HG02571 (cell line): ENCODE measurements around the gene NRIP3.

Source experiments
- ATAC-seq: cut with Tn5 transposase; IDR thresholded peaks from one replicate; pipeline ENCODE4 v1.9.1; 2021; ENCODE audit warnings: mild to moderate bottlenecking, moderate library complexity; ENCODE audit not compliant: unreplicated experiment

NRIP3 gene

GRCh38 chr11:9003573-9004182, at the start of gene NRIP3:
Gene NRIP3, minus strand, starts transcription at chr11:9004001. Its CDS starts 66 bp downstream, at chr11:9003935.
- ATAC-seq: peak; percentile 52

DNA sequence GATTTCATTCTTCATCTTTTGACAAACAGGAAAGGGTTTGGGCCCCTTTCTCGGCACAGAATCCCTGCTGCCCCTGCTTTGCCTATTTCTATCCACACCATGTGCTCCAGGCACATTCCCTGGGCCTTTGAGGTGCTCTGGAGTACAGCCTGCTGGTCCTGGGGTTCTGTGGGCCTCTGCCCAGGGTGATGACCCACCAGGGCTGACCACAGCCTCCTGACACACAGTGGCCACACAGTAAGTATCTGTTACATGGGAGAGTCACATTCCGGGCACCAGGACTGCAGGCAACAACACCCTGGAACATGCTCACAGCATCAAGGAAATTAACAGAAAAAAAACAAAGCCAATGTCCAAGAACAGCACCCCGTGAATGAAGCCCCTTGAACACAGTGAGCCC, 48.5 kb upstream of the NRIP3 start:
- ATAC-seq: no peak

GRCh38 chr11:9049959-9050358, 46.2 kb upstream of the NRIP3 start:
- no peak for ATAC-seq

DNA sequence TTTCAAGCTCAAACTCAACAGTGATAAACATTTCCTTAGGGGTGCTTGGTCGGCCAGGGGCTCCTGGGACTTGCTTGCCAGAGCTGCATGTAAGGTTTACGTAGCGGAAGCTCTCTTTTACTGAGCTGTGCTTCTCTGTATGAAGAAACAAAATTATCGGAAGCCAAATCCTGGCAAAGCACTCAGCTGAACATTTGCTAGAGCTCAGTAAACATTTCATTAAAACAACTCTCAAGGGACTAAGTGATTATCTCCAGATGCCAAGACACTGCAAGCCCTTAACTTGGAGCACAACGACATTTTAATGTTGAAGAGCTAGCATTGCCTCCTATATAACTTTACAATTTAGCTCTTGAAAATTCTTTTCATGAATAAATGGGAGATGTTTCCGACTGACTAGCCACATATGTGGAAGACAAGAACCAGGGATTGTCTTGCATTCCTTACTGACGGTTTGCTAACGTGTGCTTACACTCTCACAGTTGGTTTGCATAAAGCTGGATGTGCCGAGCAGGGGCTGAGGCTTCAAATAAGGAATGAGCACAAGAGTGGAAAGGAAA, 44.2 kb upstream of the NRIP3 start:
- ATAC-seq: no peak

DNA sequence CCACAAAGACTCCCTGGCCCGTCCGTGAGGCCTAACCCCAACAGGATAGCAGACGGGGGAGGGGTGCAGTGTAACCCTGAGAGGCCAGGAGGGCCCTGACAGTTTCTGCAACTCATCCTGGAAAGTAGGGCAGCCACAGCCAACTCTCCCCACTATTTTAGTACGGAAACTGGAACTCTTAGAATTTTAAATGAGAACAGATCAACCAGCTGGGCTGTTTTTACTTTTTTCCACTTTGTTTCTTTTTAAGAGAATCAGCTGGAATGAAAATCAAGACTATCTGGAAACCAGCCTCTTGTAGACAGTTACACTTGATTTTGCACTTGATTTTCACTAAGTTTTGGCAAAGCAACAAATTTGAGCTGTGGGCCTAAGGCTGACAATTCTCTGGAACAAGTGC, 42.7 kb upstream of the NRIP3 start:
- no peak for ATAC-seq

DNA sequence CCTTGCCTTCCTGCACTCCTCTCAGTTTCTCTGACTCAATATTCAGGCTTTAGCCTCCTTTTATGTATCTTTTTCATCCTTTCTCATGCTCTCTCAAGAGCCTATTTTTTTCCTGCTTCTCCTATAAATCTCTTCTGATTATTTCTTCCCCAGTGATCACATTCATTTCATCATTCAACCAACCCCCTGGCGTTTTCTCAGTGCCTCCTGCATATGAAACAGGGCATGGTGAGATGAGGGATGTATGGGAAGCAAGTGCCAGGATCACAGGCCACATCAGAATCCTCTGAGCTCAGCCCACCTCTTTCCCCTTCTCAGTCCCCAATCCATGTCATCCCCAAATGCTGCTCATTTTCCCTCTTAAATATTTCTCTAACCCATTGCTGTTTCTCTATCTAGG, 38.7 kb upstream of the NRIP3 start:
- no peak for ATAC-seq

DNA sequence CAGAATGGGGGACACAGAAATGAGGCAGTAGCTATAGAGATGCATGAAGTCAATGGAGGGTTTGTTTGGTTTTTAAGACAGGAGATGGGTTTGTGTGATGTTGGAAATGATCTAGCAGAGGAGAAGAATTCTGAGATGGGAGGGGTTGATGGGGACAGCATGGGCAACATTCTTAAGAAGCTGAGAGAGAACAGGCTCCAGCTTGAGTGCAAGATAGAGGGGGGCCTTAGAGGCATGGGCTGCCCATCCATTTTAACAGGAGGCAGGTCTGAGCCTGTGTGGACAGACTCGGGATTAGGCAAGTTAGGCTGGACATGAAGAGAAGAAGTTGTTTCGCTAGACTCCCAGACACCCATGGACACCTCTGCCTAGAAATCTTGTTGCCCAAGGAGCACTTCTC, 37.9 kb upstream of the NRIP3 start:
- ATAC-seq: no peak

DNA sequence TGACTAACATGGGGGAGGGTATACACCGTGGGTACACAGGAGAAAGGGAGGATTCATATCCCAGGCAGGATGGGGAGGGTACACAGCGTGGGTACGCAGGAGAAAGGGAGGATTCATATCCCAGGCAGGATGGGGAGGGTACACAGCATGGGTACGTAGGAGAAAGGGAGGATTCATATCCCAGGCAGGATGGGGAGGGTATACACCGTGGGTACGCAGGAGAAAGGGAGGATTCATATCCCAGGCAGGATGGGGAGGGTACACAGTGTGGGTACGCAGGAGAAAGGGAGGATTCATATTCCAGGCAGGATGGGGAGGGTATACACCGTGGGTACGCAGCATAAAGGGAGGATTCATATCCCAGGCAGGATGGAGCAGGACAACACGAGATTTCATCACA, 36.6 kb upstream of the NRIP3 start:
- no peak for ATAC-seq

- ATAC-seq: no peak
Measured at GRCh38 chr11:9039863-9040262, 36.1 kb upstream of the NRIP3 start.

DNA sequence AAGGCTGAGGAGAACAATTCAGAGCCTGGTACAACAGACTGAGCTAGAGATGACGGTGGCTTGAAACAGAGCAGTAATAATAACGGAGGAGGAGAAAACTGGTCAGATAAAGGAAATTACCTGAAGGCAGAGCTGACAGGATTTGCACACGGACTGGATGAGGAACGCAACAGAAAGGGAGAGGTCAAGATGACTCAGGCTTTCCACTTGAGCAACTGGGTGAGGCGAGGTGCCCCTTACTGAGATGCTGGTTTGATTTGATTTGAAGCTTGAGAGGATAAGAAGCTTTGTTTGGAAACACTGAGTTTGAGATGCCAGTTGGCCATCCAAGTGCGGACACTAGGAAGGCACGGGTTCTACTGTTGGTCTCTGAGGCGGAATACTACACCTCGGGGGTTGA, 35.4 kb upstream of the NRIP3 start:
- ATAC-seq: no peak

GRCh38 chr11:9038541-9038940, 34.7 kb upstream of the NRIP3 start:
- ATAC-seq: no peak

DNA sequence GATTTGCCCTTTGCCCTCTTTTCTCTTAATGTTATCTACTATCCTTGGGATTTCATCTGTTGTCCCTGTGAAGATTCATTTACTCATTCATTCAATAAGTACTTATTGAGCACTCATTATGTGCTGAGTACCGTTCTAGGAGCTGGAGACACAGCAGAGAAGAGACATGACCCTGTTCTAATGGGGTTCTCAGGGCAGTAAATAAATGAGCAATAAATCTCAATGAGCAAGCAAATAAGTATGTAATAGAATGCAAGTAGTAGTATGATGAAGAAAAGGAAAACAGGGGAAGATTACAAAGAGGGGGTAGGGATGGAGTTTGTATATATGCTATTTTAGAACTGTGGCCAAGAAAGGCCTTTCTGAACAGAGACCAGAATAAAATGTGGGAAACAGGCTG, 34.2 kb upstream of the NRIP3 start:
- ATAC-seq: no peak

GRCh38 chr11:9037046-9037780, 33.4 kb upstream of the NRIP3 start:
- no peak for ATAC-seq

DNA sequence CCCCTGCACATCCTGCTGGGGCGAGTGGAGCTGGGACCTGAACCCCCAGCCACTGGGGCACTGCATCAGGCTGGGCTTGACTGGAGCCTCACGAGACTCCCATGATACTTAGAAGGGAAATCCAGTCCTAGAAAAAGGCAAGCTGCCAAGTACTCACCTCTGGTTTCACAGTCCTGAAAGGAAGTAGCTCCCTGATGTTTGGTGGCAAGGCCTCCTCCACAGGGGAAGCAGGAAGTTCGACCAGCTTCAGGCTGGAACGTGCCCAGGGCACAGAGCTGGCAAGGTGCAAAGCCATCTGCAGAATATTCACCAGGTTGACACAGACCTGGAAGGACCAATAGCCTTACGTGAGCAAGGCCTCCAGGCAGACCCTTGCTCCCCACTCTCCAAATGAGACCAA, 26.8 kb upstream of the NRIP3 start:
- no peak for ATAC-seq

DNA sequence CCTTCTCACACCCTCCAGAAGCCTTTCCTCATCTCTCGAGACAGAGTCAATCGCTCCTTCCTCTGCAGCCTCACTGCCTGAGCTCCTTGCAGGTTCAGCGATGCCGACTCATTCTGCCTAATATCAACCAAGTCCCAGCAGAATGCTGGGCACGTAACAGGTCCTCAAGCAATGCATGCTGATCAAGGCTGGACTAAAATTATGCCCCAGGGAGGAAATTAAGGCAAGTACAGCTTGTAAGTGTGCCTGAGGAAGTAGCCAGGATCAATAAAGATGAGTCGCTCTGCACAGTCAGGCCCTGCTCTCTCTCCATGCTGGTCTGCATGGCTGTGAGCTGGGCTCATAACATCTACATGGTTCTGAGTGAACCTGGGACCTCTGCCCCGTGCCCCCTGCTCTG, 25.6 kb upstream of the NRIP3 start:
- ATAC-seq: no peak

DNA sequence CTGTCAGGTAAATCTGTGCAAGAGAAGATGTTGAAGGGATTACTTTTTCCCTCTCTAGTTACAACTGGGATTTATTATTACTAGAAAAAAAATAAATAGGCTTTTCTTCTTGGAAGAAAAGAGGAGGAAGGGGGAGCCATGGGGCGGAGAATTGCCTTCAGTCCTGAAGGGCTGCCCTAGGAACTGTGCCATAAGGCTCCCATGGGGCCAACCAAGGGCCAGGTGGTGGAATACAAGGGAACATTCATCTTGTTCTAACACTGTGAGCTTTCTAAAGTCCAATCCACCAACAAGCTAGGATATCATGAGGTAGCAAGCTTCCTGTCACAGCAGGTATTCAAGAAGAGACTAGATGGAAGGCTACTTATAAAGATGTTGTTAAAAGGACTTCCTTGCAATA, 24.8 kb upstream of the NRIP3 start:
- no peak for ATAC-seq

DNA sequence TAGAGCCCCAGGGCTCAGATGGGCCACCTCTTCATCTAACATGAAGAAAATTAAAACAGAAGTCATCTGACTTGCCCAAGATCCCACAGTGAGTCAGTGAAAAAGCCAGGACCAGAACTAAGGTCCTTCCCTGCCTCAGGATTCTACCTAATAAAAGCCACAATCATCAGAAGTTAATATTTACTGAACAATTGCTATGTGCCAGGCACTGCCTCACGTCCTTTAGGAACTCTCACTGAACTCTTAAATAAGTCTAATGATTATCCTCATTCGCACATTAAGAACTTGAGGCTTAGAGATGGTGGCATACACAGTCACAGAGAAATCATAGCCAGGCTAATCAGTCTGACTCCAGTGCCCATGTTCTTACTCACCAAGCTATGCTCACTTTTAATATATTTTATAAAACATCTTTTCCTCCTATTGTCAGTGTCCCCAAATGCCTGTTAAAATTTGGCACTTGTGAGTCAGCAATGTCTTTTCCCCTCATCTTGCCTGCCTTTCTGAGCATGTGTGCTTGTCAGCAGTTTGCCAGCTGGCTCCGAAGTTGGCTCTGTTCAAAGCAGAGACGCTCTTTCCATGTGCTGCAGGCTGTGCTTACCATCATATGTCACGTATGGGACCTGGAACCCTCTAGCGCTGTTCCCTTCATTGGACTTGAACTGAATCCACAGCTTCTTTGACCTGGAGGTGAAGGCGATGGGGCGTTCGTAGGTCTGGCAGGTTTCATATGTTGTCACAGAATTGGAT, 21.5 kb upstream of the NRIP3 start:
- no peak for ATAC-seq

DNA sequence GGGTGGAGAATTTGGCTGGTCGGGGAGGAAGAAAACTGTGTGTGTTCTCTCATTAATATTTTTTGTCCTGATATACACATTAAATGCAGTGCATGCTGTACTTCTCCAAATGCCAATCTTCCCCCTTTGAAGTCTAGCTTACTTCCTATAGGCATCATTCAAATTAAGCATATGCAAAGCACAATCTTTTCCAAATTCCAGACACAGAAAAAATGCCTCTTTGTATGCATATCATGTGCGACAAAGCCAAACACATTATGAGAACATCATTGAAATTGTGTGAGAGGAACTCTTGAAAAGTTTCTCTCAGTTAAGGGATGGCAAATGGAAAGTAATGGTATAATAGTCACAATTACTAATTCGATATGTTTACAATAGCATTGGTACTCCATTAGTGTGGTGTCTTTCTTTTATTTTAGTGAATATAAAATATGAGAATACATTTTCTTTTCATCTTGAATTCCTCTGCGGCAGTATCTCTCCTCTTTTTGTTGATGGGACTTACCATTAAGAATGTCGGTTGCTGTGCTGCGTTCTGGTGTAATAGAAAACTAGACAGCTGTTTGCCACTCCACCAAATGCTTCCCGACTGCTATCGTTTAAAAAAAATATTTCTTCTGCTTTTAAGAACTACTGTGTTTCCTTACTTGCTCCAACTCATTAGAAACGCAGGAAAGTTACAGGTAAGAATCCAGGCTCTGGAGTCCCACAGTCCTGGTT, 19.3 kb upstream of the NRIP3 start:
- no peak for ATAC-seq

DNA sequence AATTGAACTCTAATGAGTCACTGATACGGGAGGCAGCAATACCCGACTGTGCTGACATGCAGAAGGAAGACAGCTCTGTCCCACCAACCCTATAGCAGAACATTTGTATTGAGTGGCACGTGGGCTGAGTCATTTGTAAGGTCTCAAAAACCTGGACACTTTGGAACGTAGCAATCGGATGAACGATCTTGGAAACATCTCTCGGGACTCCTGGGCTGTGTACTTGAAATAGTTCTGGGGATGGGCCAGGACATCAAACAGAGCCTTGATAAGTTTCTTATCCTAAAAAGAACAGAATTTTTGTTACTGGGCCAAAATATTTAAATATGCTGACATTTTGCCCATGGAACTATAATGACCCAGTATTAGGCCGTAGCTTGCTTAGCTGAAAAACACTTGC, 17.1 kb upstream of the NRIP3 start:
- no peak for ATAC-seq

DNA sequence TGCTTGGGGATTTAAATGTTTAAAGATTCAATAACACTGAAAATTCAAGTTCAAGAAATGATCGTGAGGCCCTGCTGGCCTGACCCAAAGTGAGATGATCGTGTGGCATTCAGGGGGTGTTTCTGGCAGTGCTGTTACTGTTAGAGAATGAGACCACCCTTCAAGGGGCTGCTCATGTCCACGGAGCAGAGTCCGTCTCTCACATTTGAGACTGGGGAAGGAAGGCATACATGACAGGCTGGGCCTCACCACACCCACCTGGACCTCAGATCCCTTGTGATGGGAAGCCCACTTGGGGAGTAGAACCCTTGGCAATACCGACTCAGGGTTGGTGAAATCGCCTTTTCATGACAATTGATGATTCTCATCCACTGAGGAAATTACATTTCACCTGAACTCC, 16.1 kb upstream of the NRIP3 start:
- no peak for ATAC-seq

GRCh38 chr11:9017773-9018172, 14.0 kb upstream of the NRIP3 start:
- ATAC-seq: no peak
